GM23338 (cell line): Measurements from ENCODE around the gene RAN. TPM values are rescaled to one million over a fixed set of nuclear protein-coding genes. Genes with fewer than 3 reads are reported as not detected.

Experiments
- ATAC-seq: fragments of 200-7000 bp; cut with Tn5 transposase; 3 replicates; pipeline ENCODE4 v1.9.1; 2020
- DNase-seq: peaks from one replicate; pipeline ENCODE4 v3.0.0-alpha.2; 2015; ENCODE audit warnings: low spot score
- H2AFZ ChIP-seq: fragments of 200-600 bp; sonication (generic); 2 replicates; pipeline ENCODE4 v1.8.0; 2016; ENCODE audit warnings: antibody characterized with exemption, mild to moderate bottlenecking, moderate library complexity
- H3F3A ChIP-seq: fragments of 200-600 bp; sonication (generic); replicated peaks from 2 replicates; pipeline ENCODE4 v1.8.0; 2017; ENCODE audit warnings: antibody characterized with exemption, mixed run types, low read depth
- H3K27ac ChIP-seq: fragments of 200-600 bp; sonication (generic); 2 replicates; pipeline ENCODE4 v1.6.1; 2016; ENCODE audit warnings: low read depth
- H3K27me3 ChIP-seq: fragments of 200-600 bp; sonication (generic); 2 replicates; pipeline ENCODE4 v1.8.0; 2016; ENCODE audit warnings: mild to moderate bottlenecking, mixed run types, moderate library complexity; ENCODE audit not compliant: insufficient read depth
- H3K36me3 ChIP-seq: fragments of 200-600 bp; sonication (generic); 2 replicates; pipeline ENCODE4 v1.8.0; 2016; ENCODE audit warnings: mild to moderate bottlenecking; ENCODE audit not compliant: insufficient read depth
- H3K4me1 ChIP-seq: fragments of 200-600 bp; sonication (generic); 2 replicates; pipeline ENCODE4 v1.8.0; 2016; ENCODE audit warnings: mild to moderate bottlenecking, moderate library complexity; ENCODE audit not compliant: insufficient read depth
- H3K4me2 ChIP-seq: fragments of 200-600 bp; sonication (generic); 2 replicates; pipeline ENCODE4 v1.7.1; 2017; ENCODE audit warnings: mixed run types
- H3K4me3 ChIP-seq: fragments of 200-600 bp; sonication (generic); 2 replicates; pipeline ENCODE4 v1.6.1; 2016; ENCODE audit warnings: mixed run types
- H3K79me2 ChIP-seq: fragments of 200-600 bp; sonication (generic); replicated peaks from 2 replicates; pipeline ENCODE4 v1.8.0; 2017; ENCODE audit warnings: mild to moderate bottlenecking; ENCODE audit not compliant: insufficient read depth
- H3K9me2 ChIP-seq: fragments of 200-600 bp; sonication (generic); 2 replicates; pipeline ENCODE4 v1.8.0; 2017; ENCODE audit not compliant: insufficient read depth
- H4K20me1 ChIP-seq: fragments of 200-600 bp; sonication (generic); replicated peaks from 2 replicates; pipeline ENCODE4 v1.8.0; 2017; ENCODE audit warnings: mild to moderate bottlenecking; ENCODE audit not compliant: insufficient read depth
- H3K27ac Mint-ChIP-seq: 2 replicates; pipeline ENCODE4 v1.8.0; 2020; ENCODE audit warnings: inconsistent platforms, mild to moderate bottlenecking, moderate library complexity, mixed read lengths
- H3K27me3 Mint-ChIP-seq: 3 replicates; pipeline ENCODE4 v1.8.0; 2022; ENCODE audit warnings: low read depth, mild to moderate bottlenecking, moderate library complexity, mixed read lengths, inconsistent platforms; ENCODE audit not compliant: insufficient read depth, poor library complexity
- H3K36me3 Mint-ChIP-seq: 3 replicates; pipeline ENCODE4 v1.8.0; 2021; ENCODE audit warnings: low read depth, mild to moderate bottlenecking, inconsistent platforms, moderate library complexity, mixed read lengths
- H3K4me1 Mint-ChIP-seq: 3 replicates; pipeline ENCODE4 v1.8.0; 2020; ENCODE audit warnings: mild to moderate bottlenecking, inconsistent platforms, mixed read lengths
- H3K4me3 Mint-ChIP-seq: 3 replicates; pipeline ENCODE4 v1.8.0; 2021; ENCODE audit warnings: moderate library complexity, mild to moderate bottlenecking, inconsistent platforms, mixed read lengths
- H3K9me3 Mint-ChIP-seq: 3 replicates; pipeline ENCODE4 v1.8.0; 2020; ENCODE audit warnings: moderate library complexity, mild to moderate bottlenecking, inconsistent platforms, mixed read lengths
- CREB1 ChIP-seq: fragments of 250-450 bp; sonication (Bioruptor Pico); IDR thresholded peaks from 2 replicates; pipeline ENCODE4 v1.5.0; 2020; ENCODE audit warnings: low read depth, mild to moderate bottlenecking, moderate library complexity
- EZH2 ChIP-seq: fragments of 200-600 bp; sonication (generic); IDR thresholded peaks from one replicate; pipeline ENCODE4 v1.8.0; 2017; ENCODE audit warnings: antibody characterized with exemption, mild to moderate bottlenecking, low read depth; ENCODE audit not compliant: unreplicated experiment
- EZH2phosphoT487 ChIP-seq: fragments of 200-600 bp; sonication (generic); IDR thresholded peaks from one replicate; pipeline ENCODE4 v1.8.1; 2018; ENCODE audit warnings: antibody characterized with exemption; ENCODE audit not compliant: unreplicated experiment
- JUNB ChIP-seq: IDR thresholded peaks from one replicate; pipeline ENCODE4 v1.6.1; 2016; ENCODE audit warnings: antibody characterized with exemption; ENCODE audit not compliant: unreplicated experiment
- NANOG ChIP-seq: IDR thresholded peaks from 2 replicates; pipeline ENCODE4 v1.6.1; 2016; ENCODE audit warnings: antibody characterized with exemption, borderline replicate concordance
- POLR2AphosphoS5 ChIP-seq: IDR thresholded peaks from 2 replicates; pipeline ENCODE4 v1.6.1; 2016; ENCODE audit warnings: antibody characterized with exemption, low read depth
- STAT1 ChIP-seq: IDR thresholded peaks from one replicate; pipeline ENCODE4 v1.6.1; 2016; ENCODE audit warnings: antibody characterized with exemption; ENCODE audit not compliant: unreplicated experiment
- ZNF114 ChIP-seq: fragments of 250-450 bp; sonication (Bioruptor Pico); IDR thresholded peaks from 2 replicates; pipeline ENCODE4 v1.5.0; 2020; ENCODE audit warnings: mild to moderate bottlenecking, moderate library complexity
- ZNF331 ChIP-seq: fragments of 250-450 bp; sonication (Bioruptor Pico); IDR thresholded peaks from 2 replicates; pipeline ENCODE4 v1.5.0; 2020; ENCODE audit warnings: low read depth, mild to moderate bottlenecking, moderate library complexity
- polyA plus RNA-seq: library from polyadenylated mRNA; unstranded; fragments of >200 nt; fragmentation: Nextera tagmentation; extraction: Ambion mirVana; gene quantifications from 2 replicates; pipeline ENCODE4 v1.2.1, GENCODE V29; 2016
- total RNA-seq: library from RNA; depleted of rRNA; stranded (reverse); fragments of >200 nt; shearing (Covaris generic); gene quantifications from 2 replicates; pipeline ENCODE4 v1.2.3, GENCODE V29; 2014
- TF ChIP-seq, protein P1 (sequence below): fragments of 250-450 bp; sonication (Bioruptor Pico); IDR thresholded peaks from 2 replicates; pipeline ENCODE4 v1.5.0; 2020; ENCODE audit warnings: mild to moderate bottlenecking, moderate library complexity
- TF ChIP-seq, protein P2 (sequence below): IDR thresholded peaks from one replicate; pipeline ENCODE4 v1.6.1; 2018; ENCODE audit warnings: antibody characterized with exemption; ENCODE audit not compliant: unreplicated experiment
- TF ChIP-seq, protein P3 (sequence below): IDR thresholded peaks from 2 replicates; pipeline ENCODE4 v1.6.1; 2016; ENCODE audit warnings: antibody characterized with exemption
- TF ChIP-seq, protein P4 (sequence below), 2 experiments: fragments of 200-600 bp in 1 of 2; sonication (generic) in 1 of 2; conservative IDR thresholded peaks; 2 replicates each; pipeline versions ENCODE4 v1.5.1 to v1.6.1; 2016 to 2017; ENCODE audit warnings: antibody characterized with exemption in 2 of 2, low read depth in 2 of 2, mild to moderate bottlenecking in 2 of 2, moderate library complexity in 1 of 2

The RAN gene
- total and polyA plus RNA-seq, 2 experiments from 2014 or later: 976 to 2,289 TPM

DNA sequence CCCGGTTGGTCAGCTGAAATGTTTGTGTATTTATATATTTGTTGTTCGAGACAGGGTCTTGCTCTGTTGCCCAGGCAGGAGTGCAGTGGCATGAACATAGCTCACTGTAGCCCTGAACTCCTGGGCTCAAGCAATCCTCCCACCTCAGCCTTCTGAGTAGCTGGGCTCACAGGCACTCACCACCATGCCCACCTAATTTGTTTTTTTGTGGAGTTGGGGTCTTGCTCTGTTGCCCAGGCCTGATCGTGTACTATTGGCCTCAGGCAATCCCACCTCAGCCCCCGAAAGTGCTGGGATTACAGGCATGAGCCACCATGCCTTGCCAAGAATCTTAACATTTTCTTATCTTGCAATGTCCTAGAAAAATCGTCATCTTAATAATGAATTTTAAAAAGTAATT, 3.3 kb downstream of the RAN start:
- H3K4me1 Mint-ChIP-seq: peaks cover 60% of the 10 kb centered on the region
- no peaks in the 10 kb centered on the region for H3K27me3 ChIP-seq
- peaks cover 24% of the 10 kb centered on the region for H3K27me3 Mint-ChIP-seq
- H4K20me1 ChIP-seq: peaks cover 44% of the 10 kb centered on the region
- peaks cover 54% of the 10 kb centered on the region for H3K36me3 Mint-ChIP-seq
- H2AFZ ChIP-seq: no peak overlapping the region
- no peaks in the 10 kb centered on the region for H3K9me2 ChIP-seq
- peaks cover 61% of the 10 kb centered on the region for H3F3A ChIP-seq
- peaks cover 47% of the 10 kb centered on the region for H3K36me3 ChIP-seq
- peaks cover 33% of the 10 kb centered on the region for H3K79me2 ChIP-seq
- peak overlapping the region; percentile 96; the same call in 2 of the 3 replicates for H3K4me3 Mint-ChIP-seq
- ATAC-seq: no peak
- H3K4me1 ChIP-seq: peaks cover 44% of the 10 kb centered on the region
- TF ChIP-seq ZNF114 (CRISPR knock-in tag) (no peak), EZH2phosphoT487 (no peak), JUNB (no peak), ZNF331 (no peak), CREB1 (CRISPR knock-in tag) (no peak), STAT1 (no peak), POLR2AphosphoS5 (no peak), EZH2 (no peak), NANOG (no peak)
- TF ChIP-seq, protein P1, sequence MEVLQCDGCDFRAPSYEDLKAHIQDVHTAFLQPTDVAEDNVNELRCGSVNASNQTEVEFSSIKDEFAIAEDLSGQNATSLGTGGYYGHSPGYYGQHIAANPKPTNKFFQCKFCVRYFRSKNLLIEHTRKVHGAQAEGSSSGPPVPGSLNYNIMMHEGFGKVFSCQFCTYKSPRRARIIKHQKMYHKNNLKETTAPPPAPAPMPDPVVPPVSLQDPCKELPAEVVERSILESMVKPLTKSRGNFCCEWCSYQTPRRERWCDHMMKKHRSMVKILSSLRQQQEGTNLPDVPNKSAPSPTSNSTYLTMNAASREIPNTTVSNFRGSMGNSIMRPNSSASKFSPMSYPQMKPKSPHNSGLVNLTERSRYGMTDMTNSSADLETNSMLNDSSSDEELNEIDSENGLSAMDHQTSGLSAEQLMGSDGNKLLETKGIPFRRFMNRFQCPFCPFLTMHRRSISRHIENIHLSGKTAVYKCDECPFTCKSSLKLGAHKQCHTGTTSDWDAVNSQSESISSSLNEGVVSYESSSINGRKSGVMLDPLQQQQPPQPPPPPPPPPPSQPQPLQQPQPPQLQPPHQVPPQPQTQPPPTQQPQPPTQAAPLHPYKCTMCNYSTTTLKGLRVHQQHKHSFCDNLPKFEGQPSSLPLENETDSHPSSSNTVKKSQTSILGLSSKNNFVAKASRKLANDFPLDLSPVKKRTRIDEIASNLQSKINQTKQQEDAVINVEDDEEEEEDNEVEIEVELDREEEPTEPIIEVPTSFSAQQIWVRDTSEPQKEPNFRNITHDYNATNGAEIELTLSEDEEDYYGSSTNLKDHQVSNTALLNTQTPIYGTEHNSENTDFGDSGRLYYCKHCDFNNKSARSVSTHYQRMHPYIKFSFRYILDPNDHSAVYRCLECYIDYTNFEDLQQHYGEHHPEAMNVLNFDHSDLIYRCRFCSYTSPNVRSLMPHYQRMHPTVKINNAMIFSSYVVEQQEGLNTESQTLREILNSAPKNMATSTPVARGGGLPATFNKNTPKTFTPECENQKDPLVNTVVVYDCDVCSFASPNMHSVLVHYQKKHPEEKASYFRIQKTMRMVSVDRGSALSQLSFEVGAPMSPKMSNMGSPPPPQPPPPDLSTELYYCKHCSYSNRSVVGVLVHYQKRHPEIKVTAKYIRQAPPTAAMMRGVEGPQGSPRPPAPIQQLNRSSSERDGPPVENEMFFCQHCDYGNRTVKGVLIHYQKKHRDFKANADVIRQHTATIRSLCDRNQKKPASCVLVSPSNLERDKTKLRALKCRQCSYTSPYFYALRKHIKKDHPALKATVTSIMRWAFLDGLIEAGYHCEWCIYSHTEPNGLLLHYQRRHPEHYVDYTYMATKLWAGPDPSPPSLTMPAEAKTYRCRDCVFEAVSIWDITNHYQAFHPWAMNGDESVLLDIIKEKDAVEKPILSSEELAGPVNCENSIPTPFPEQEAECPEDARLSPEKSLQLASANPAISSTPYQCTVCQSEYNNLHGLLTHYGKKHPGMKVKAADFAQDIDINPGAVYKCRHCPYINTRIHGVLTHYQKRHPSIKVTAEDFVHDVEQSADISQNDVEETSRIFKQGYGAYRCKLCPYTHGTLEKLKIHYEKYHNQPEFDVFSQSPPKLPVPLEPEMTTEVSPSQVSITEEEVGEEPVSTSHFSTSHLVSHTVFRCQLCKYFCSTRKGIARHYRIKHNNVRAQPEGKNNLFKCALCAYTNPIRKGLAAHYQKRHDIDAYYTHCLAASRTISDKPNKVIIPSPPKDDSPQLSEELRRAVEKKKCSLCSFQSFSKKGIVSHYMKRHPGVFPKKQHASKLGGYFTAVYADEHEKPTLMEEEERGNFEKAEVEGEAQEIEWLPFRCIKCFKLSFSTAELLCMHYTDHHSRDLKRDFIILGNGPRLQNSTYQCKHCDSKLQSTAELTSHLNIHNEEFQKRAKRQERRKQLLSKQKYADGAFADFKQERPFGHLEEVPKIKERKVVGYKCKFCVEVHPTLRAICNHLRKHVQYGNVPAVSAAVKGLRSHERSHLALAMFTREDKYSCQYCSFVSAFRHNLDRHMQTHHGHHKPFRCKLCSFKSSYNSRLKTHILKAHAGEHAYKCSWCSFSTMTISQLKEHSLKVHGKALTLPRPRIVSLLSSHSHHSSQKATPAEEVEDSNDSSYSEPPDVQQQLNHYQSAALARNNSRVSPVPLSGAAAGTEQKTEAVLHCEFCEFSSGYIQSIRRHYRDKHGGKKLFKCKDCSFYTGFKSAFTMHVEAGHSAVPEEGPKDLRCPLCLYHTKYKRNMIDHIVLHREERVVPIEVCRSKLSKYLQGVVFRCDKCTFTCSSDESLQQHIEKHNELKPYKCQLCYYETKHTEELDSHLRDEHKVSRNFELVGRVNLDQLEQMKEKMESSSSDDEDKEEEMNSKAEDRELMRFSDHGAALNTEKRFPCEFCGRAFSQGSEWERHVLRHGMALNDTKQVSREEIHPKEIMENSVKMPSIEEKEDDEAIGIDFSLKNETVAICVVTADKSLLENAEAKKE (CRISPR knock-in tag): no peak
- TF ChIP-seq, protein P2, sequence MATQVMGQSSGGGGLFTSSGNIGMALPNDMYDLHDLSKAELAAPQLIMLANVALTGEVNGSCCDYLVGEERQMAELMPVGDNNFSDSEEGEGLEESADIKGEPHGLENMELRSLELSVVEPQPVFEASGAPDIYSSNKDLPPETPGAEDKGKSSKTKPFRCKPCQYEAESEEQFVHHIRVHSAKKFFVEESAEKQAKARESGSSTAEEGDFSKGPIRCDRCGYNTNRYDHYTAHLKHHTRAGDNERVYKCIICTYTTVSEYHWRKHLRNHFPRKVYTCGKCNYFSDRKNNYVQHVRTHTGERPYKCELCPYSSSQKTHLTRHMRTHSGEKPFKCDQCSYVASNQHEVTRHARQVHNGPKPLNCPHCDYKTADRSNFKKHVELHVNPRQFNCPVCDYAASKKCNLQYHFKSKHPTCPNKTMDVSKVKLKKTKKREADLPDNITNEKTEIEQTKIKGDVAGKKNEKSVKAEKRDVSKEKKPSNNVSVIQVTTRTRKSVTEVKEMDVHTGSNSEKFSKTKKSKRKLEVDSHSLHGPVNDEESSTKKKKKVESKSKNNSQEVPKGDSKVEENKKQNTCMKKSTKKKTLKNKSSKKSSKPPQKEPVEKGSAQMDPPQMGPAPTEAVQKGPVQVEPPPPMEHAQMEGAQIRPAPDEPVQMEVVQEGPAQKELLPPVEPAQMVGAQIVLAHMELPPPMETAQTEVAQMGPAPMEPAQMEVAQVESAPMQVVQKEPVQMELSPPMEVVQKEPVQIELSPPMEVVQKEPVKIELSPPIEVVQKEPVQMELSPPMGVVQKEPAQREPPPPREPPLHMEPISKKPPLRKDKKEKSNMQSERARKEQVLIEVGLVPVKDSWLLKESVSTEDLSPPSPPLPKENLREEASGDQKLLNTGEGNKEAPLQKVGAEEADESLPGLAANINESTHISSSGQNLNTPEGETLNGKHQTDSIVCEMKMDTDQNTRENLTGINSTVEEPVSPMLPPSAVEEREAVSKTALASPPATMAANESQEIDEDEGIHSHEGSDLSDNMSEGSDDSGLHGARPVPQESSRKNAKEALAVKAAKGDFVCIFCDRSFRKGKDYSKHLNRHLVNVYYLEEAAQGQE: no peak
- TF ChIP-seq, protein P3, sequence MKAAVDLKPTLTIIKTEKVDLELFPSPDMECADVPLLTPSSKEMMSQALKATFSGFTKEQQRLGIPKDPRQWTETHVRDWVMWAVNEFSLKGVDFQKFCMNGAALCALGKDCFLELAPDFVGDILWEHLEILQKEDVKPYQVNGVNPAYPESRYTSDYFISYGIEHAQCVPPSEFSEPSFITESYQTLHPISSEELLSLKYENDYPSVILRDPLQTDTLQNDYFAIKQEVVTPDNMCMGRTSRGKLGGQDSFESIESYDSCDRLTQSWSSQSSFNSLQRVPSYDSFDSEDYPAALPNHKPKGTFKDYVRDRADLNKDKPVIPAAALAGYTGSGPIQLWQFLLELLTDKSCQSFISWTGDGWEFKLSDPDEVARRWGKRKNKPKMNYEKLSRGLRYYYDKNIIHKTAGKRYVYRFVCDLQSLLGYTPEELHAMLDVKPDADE: no peak
- TF ChIP-seq, protein P4, sequence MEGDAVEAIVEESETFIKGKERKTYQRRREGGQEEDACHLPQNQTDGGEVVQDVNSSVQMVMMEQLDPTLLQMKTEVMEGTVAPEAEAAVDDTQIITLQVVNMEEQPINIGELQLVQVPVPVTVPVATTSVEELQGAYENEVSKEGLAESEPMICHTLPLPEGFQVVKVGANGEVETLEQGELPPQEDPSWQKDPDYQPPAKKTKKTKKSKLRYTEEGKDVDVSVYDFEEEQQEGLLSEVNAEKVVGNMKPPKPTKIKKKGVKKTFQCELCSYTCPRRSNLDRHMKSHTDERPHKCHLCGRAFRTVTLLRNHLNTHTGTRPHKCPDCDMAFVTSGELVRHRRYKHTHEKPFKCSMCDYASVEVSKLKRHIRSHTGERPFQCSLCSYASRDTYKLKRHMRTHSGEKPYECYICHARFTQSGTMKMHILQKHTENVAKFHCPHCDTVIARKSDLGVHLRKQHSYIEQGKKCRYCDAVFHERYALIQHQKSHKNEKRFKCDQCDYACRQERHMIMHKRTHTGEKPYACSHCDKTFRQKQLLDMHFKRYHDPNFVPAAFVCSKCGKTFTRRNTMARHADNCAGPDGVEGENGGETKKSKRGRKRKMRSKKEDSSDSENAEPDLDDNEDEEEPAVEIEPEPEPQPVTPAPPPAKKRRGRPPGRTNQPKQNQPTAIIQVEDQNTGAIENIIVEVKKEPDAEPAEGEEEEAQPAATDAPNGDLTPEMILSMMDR (conservative IDR thresholded peaks at IDR 0.05; ENCODE audit: low read depth in 2 of 2): no peak
- no peak for DNase-seq
- H3K4me3 ChIP-seq: peak overlapping the region; percentile 85; the same call in 1 of the 2 replicates
- H3K27ac Mint-ChIP-seq: no peak overlapping the region
- H3K4me2 ChIP-seq: peak overlapping the region; percentile 85; the same call in 1 of the 2 replicates
- peaks cover 4% of the 10 kb centered on the region; the same call in 1 of the 3 replicates for H3K9me3 Mint-ChIP-seq
- peak overlapping the region; percentile 85 for H3K27ac ChIP-seq
